Activated CD8-positive, alpha-beta memory T cell treated with anti-CD3 and anti-CD28 coated beads for 36 hours (primary cell): ENCODE measurements around the gene CAPZA3. TPM values are rescaled to one million over a fixed set of nuclear protein-coding genes. Genes with fewer than 3 reads are reported as not detected.
"Not testable (repeated sequence)": the region's sequence is repeated elsewhere in the genome, so short reads cannot be mapped to it uniquely, and the experiment has no call there.

Experiments used
- CTCF ChIA-PET: fragments of 350-600 bp; sonication (Branson Sonifier 250); formaldehyde crosslinking; loops from one replicate; lab custom pipeline; 2021; ENCODE audit warnings: antibody characterized with exemption; lab: Charles Lee
- POLR2A ChIA-PET: fragments of 350-600 bp; sonication (Branson Sonifier 250); formaldehyde crosslinking; loops from one replicate; lab custom pipeline; 2021; ENCODE audit warnings: antibody characterized with exemption; lab: Charles Lee
- total RNA-seq, 2 experiments: library from RNA; stranded (reverse); gene quantifications; one replicate each; pipeline ENCODE4 v1.2.3, GENCODE V29; 2021

Gene CAPZA3
- total RNA-seq, result not detected

DNA sequence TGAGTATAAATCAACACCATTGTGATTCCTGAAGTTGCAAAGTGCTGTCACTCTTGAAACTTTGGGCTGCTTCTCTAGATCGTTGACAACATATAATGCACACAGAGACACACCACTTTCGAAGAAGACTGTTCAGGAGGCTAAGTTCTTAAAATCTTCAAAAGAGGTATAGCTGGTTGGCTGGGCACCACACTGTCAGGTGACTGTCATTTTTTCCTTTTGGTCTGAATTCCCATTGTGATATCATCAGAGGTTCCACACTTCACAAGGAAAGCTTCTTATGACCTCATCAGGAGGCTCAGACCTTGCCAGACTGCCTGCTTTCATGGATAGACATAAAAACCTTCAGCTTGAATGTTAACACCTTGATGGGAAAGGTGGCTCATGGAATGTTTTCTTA, at the start of gene CAPZA3, which contains the start of gene PLCZ1:
Gene CAPZA3 (plus strand): TSS at position 301 of the 400 bp plus-strand sequence. CDS start 150 bp downstream, outside the sequence.
Gene PLCZ1 (minus strand): TSS at position 194 of the 400 bp plus-strand sequence. CDS start 641 bp downstream, outside the sequence.
- ChIA-PET POLR2A (no interaction called here), CTCF (no interaction called here)

GRCh38 chr12:18689771-18690170, 48.1 kb upstream of the CAPZA3 start:
- ChIA-PET POLR2A (no interaction called here), CTCF (no interaction called here)

GRCh38 chr12:18690653-18691052, 47.3 kb upstream of the CAPZA3 start:
- ChIA-PET CTCF (no interaction called here), POLR2A (no interaction called here)

DNA sequence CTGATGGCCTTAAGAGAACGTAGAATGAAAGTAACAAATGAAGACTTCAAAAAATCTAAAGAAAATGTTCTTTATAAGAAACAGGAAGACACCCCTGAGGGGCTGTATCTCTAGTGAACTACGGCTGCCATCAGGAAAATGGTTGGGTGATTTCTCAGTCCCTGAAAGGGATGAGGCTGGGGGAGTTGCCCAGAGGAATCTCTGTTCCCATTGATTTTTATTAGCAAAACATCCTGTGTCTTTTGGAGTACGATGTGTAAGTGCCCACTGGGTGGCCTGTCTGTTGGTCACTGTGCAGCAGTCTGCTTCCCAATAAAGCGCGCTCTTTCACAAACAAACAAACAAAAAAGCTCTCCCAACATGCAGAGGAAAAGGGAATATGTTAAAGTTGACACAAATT, 43.9 kb upstream of the CAPZA3 start:
- CTCF ChIA-PET, POLR2A ChIA-PET: not testable (repeated sequence)

DNA sequence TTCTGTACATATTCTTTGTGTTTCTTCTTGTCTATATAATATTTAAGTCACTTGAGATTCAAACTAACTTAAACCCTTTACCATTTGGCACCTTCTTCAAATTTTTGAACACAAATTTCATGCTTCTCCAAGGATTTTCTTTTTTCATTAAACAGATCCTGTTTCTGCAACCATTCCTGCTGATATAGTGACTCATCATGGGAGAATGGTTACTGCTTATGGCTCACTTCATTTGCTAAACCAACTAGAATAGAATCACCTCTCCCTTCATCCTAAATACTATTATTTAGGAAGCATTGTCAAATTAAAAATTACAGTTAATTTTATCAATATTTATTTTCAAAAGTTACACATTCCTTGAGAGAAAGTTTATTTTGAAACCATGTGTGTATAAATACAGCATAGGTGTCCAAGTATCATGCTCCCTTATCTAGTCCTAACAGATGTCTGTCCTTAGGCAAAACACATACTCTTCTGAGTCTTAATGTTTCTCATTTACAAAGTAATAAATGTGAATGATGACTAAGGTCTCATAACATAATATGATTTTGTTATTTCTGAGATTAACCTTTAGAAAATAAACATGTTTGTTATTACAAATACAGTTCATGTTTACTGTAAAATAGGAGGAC, 40.8 kb upstream of the CAPZA3 start:
- POLR2A ChIA-PET, result no interaction called here

DNA sequence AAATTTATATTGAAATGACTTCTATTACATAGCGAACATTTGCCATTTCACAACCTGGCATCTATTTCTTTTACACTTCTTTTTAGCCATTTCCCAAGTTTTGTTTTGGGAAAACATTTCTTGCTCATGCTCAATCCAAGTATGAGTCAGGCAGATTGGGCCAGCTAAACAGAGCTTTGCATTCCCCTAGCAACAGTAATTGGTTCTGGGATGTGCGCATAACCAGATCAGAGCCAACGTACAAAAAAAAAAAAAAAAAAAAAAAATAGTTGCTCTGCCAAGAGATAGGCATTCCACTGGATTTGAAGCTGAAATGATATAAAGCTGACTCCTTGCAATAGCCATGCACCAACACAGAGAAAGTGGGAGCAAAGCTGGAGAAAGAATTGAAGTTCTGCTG, 37.6 kb upstream of the CAPZA3 start:
- POLR2A ChIA-PET, result no interaction called here
- CTCF ChIA-PET, result no interaction called here

More for the DNA sequence above, 40.8 kb upstream of the CAPZA3 start:
- CTCF ChIA-PET, result no interaction called here

DNA sequence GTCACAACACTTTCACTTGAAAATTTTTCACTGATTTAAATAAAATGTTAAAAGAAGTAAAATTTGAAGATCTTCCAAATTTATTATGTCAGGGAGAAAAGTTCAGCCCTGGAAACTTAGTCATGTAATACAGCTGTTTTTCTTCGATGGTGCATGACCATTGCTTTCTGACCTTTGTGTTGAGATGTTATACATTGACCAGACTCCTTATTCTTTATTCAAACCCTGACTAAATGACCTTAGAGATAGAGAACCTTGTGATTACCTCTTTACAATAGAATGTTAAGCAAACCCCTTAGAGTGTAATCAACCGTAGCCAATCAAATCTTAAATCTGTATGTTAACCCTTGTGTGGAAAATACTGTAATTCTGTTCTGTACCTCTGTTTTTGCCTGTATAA, 34.6 kb upstream of the CAPZA3 start:
- ChIA-PET CTCF (no interaction called here), POLR2A (no interaction called here)

- POLR2A ChIA-PET, result no interaction called here
- CTCF ChIA-PET, result no interaction called here
Measured at GRCh38 chr12:18703911-18704310, 34.0 kb upstream of the CAPZA3 start.

- ChIA-PET POLR2A (no interaction called here), CTCF (no interaction called here)
Measured at GRCh38 chr12:18706798-18707197, 31.1 kb upstream of the CAPZA3 start.

- CTCF ChIA-PET, result no interaction called here
- POLR2A ChIA-PET, result no interaction called here
Measured at GRCh38 chr12:18716236-18716635, 21.7 kb upstream of the CAPZA3 start.

- ChIA-PET CTCF (no interaction called here), POLR2A (no interaction called here)
Measured at GRCh38 chr12:18718462-18718861, 19.5 kb upstream of the CAPZA3 start.

DNA sequence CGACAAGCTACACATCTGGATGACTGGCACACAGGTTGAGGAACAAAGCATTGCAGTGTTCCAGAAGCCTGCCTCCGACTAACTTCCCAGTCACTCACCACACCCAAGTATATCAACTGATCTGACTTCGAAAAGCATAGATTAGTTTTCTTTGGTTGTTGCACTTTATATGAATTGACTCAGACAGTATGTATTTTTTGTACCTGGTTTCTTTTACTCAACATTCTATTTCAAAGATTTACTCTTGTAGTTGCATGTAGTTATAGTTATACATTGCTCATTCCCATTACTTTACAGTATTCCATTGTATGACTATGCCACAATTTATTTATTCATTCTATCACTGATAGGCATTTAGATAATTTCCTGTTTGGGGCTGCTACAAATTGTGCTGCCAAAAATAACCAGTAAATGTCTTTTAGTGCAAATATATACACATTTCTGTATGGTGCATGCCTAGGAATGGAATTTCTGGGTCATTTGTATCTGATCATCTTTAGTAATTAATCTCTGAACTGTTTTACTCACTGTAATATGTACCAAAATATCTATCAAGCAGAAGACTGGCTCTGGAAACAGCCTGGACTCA, 17.9 kb upstream of the CAPZA3 start:
- ChIA-PET CTCF (no interaction called here), POLR2A (no interaction called here)

DNA sequence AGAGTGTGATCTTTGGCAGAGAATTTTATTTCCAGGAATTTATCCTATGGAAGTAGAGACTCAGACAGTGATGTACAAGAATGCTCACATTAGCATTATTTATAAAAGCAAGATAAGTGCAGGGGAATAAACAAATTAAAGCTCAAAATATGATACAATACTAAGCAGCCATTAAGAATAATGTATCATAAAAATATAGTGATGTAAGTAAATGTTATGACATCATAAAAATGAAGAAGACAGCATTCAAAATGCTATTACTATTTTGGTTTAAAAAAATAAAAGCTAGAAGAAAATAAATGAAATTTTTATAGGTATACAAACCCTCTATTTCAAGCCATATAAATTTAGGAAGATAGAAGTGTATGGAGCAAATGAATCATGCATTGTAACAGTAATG, 17.2 kb upstream of the CAPZA3 start:
- CTCF ChIA-PET, result no interaction called here

GRCh38 chr12:18721452-18721851, 16.5 kb upstream of the CAPZA3 start:
- ChIA-PET POLR2A (no interaction called here), CTCF (no interaction called here)

More for the DNA sequence above, 17.2 kb upstream of the CAPZA3 start:
- POLR2A ChIA-PET, result no interaction called here

- ChIA-PET POLR2A (no interaction called here), CTCF (no interaction called here)
Measured at GRCh38 chr12:18723752-18724151, 14.2 kb upstream of the CAPZA3 start.

GRCh38 chr12:18731156-18731555, 6.8 kb upstream of the CAPZA3 start:
- ChIA-PET POLR2A (no interaction called here), CTCF (no interaction called here)

- ChIA-PET CTCF (no interaction called here), POLR2A (no interaction called here)
Measured at GRCh38 chr12:18747895-18748294, 10.0 kb downstream of the CAPZA3 start.

- ChIA-PET CTCF (no interaction called here), POLR2A (no interaction called here)
Measured at GRCh38 chr12:18749386-18749957, 11.6 kb downstream of the CAPZA3 start.

DNA sequence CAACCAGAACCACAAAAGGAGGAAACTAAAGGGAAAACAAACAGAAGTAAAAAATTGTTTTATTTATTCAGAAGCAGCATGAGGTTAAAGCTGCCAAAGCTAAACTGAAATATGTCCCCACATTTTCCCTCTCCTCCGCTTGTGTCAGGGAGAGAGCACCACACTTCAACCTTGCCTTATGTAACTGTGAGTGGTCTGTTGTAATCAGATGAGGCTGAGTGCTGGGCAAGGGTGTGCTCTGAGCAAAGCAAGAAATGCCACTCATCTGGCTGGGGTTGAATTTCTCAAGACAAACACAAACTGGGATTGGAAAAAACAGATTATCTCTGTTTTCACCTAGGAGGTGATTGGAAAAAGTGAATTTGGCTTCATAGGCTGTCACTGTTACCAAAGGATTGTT, 12.2 kb downstream of the CAPZA3 start:
- ChIA-PET CTCF (no interaction called here), POLR2A (no interaction called here)

GRCh38 chr12:18751866-18752265, 13.9 kb downstream of the CAPZA3 start:
- CTCF ChIA-PET, result no interaction called here
- POLR2A ChIA-PET, result no interaction called here

- POLR2A ChIA-PET, result no interaction called here
- CTCF ChIA-PET, result no interaction called here
Measured at GRCh38 chr12:18752280-18752920, 14.5 kb downstream of the CAPZA3 start.
